ENCODE results near the gene SLC29A1. TPM values are rescaled to one million over a fixed set of nuclear protein-coding genes. Genes with fewer than 3 reads are reported as not detected.
A peak's percentile ranks its signal among the peaks of the same experiment; 100 is the strongest.

The SLC29A1 gene
- total RNA-seq, 2 experiments from 2014 or later: 38.5 to 46.9 TPM

DNA sequence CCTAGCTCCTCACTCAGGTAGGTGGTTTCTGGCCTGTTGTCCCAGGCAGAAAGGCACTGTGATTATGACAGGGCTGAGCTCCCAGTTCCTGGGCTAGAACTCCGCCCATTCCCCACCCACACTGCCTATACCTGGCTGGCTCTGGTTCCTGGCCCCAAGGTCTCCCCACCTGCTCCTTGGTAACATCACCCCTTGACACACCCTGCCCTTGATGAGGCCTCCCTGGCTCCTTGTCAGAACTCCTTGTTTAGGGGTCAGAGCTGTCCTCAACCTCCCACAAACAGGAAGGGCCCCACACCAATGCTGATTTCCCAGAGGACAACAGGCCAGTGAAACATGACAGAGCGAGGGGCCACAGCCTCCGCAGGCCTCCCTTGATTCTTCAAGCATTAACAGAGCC lies 22.2 kb upstream of the SLC29A1 start:
- no peak overlapping the region for H3K27ac Mint-ChIP-seq
- no peaks in the 10 kb centered on the region for H3K4me1 Mint-ChIP-seq
- ChIA-PET CTCF (interaction anchor here (1.7 kb wide), 1 partner anchor 10 kb away, joined by 3 read pairs; no protein-coding TSS in a partner anchor), POLR2A (no interaction called here)
- no peak overlapping the region for H3K4me3 Mint-ChIP-seq
- H3K27me3 Mint-ChIP-seq: peaks cover 8% of the 10 kb centered on the region
- no peak for DNase-seq
- no peaks in the 10 kb centered on the region for H3K36me3 Mint-ChIP-seq (ENCODE audit: low read depth)
- no peaks in the 10 kb centered on the region for H3K9me3 Mint-ChIP-seq

DNA sequence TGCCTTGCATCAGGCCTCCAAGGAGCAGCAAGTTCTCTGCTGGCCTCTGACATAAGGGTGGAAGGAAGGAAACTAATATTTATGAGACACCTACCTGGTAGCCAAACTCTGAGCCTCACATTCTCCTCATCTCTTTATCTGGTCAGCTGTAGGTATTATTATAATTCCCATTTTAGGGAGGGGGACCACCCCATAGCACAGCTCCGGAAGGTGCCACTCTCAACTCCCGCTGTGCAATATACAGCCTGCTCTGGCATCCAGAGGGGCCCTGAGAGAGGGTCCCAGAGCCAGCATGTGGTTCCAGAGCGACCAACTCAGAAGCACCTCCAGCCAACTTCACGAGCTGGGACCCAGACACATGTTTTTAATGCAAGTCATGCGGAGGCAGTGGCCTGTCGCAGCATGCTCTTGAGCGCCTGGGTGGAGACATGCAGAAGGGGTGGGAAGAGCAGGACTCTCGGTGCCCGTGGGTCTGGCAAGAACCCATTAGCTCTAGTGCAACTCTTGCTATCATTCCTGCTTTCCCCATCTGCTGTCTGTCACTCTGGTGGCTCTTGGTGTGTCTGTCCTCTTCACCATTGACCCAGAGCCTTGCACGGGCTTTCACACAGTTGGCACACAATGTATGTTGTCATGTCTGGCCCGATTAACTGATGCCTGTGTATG lies 21.6 kb upstream of the SLC29A1 start:
- Mint-ChIP-seq H3K9me3 (no peaks in the 10 kb centered on the region), H3K27me3 (peaks cover 8% of the 10 kb centered on the region), H3K27ac (no peak overlapping the region), H3K36me3 (ENCODE audit: low read depth) (no peaks in the 10 kb centered on the region), H3K4me3 (no peak overlapping the region), H3K4me1 (no peaks in the 10 kb centered on the region)
- DNase-seq: no peak
- ChIA-PET CTCF (interaction anchor here (1.7 kb wide), 1 partner anchor 9 kb away, joined by 3 read pairs; no protein-coding TSS in a partner anchor), POLR2A (no interaction called here)

GRCh38 chr6:44202332-44202971 lies 20.9 kb upstream of the SLC29A1 start:
- Mint-ChIP-seq H3K4me3 (no peak overlapping the region), H3K9me3 (no peaks in the 10 kb centered on the region), H3K27me3 (peaks cover 8% of the 10 kb centered on the region), H3K27ac (no peak overlapping the region), H3K4me1 (no peaks in the 10 kb centered on the region), H3K36me3 (ENCODE audit: low read depth) (no peaks in the 10 kb centered on the region)
- ChIA-PET CTCF (interaction anchor here (0.7 to 1.7 kb wide), 2 partner anchors 8 to 9 kb away, joined by 3 read pairs; no protein-coding TSS in a partner anchor), POLR2A (no interaction called here)
- no peak for DNase-seq

GRCh38 chr6:44202972-44203750 lies 20.2 kb upstream of the SLC29A1 start:
- Mint-ChIP-seq H3K4me1 (no peaks in the 10 kb centered on the region), H3K27ac (peak overlapping the region; percentile 46), H3K9me3 (no peaks in the 10 kb centered on the region), H3K4me3 (no peak overlapping the region), H3K36me3 (ENCODE audit: low read depth) (no peaks in the 10 kb centered on the region), H3K27me3 (peaks cover 8% of the 10 kb centered on the region)
- DNase-seq: no peak
- ChIA-PET CTCF (interaction anchor here (0.7 to 1.6 kb wide), 3 partner anchors 9 to 107 kb away, joined by 3 to 6 read pairs (median 3); no protein-coding TSS in a partner anchor), POLR2A (no interaction called here)

- POLR2A ChIA-PET: no interaction called here
- CTCF ChIA-PET: interaction anchor here (0.9 to 1.6 kb wide), 3 partner anchors 9 to 107 kb away, joined by 3 to 6 read pairs (median 3); no protein-coding TSS in a partner anchor
- Mint-ChIP-seq H3K9me3 (no peaks in the 10 kb centered on the region), H3K4me3 (no peak overlapping the region), H3K36me3 (ENCODE audit: low read depth) (no peaks in the 10 kb centered on the region), H3K27me3 (peaks cover 14% of the 10 kb centered on the region), H3K27ac (no peak overlapping the region), H3K4me1 (no peaks in the 10 kb centered on the region)
- DNase-seq: no peak
Measured at GRCh38 chr6:44203955-44204354, 19.4 kb upstream of the SLC29A1 start.

GRCh38 chr6:44207966-44208365 lies 15.4 kb upstream of the SLC29A1 start:
- Mint-ChIP-seq H3K36me3 (ENCODE audit: low read depth) (no peaks in the 10 kb centered on the region), H3K4me3 (no peak overlapping the region), H3K4me1 (no peaks in the 10 kb centered on the region), H3K27ac (no peak overlapping the region), H3K27me3 (peaks cover 17% of the 10 kb centered on the region), H3K9me3 (no peaks in the 10 kb centered on the region)
- CTCF ChIA-PET: interaction anchor here (1.9 kb wide), 1 partner anchor 20 kb away, joined by 5 read pairs; no protein-coding TSS in a partner anchor
- POLR2A ChIA-PET: no interaction called here
- DNase-seq: no peak

DNA sequence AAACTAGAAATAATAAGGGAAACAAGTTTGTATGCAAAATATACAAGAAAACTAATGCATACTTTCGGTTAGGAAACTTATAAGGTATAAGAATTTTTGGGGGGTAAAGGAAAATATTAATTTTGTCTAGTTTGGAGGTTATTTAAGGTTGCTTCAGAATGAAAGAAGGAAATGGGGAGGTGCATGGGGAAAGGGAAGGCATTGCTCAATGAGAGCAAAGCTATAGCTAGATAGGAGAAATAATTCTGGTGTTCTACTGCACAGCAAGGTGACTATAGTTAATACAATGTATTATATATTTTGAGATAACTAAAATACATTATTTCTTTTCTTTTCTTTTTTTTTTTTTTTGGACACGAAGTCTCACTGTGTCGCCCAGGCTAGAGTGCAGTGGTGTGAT lies 12.1 kb upstream of the SLC29A1 start:
- H3K27ac Mint-ChIP-seq: no peak overlapping the region
- POLR2A ChIA-PET: no interaction called here
- peaks cover 13% of the 10 kb centered on the region for H3K27me3 Mint-ChIP-seq
- no peaks in the 10 kb centered on the region for H3K9me3 Mint-ChIP-seq
- no peaks in the 10 kb centered on the region for H3K36me3 Mint-ChIP-seq (ENCODE audit: low read depth)
- H3K4me3 Mint-ChIP-seq: no peak overlapping the region
- no peak for DNase-seq
- CTCF ChIA-PET: interaction anchor here (0.5 to 1.6 kb wide), 5 partner anchors 10 to 37 kb away, joined by 3 to 7 read pairs (median 4); no protein-coding TSS in a partner anchor
- H3K4me1 Mint-ChIP-seq: no peaks in the 10 kb centered on the region

- Mint-ChIP-seq H3K27ac (no peak overlapping the region), H3K27me3 (peaks cover 18% of the 10 kb centered on the region), H3K4me1 (peaks cover 6% of the 10 kb centered on the region), H3K4me3 (no peak overlapping the region), H3K9me3 (no peaks in the 10 kb centered on the region), H3K36me3 (ENCODE audit: low read depth) (no peaks in the 10 kb centered on the region)
- ChIA-PET POLR2A (no interaction called here), CTCF (no interaction called here)
- DNase-seq: no peak
Measured at GRCh38 chr6:44214307-44214706, 9.1 kb upstream of the SLC29A1 start.

DNA sequence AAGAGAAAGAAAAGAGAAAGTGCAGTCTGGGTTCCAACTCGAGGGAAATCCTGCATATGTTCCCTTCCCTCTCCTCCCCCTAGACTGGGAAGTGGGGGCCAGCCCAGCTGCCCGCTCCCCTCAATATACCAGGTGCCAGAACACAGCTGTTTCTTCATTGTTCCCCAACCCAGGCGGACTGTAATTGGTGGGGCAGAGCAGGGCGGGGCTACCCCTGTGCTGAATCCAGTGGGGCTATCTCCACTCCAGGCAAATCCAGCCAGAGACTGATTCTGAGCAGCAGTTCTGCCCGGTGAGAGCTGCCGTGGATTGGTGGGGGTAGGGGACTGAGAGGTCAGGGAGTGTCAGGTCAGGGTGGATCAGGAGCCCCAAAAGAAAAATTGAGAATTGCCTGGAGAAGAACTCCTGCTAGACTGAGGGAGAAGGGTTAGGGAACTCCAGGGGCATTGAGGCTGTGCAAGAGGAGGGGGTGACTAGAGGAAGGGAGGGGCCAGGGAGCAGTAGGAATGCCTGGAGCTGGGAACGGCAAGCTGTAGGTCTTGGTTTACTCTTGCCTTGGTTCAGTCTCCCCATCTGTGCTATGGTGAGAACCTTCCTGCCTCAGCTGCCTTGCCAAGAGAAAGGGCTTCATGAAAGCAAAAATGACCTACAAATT lies 6.6 kb upstream of the SLC29A1 start, which contains the start of gene MYMX:
Gene MYMX (plus strand): TSS at position 250 of the 655 bp plus-strand sequence. CDS start 546 bp downstream, outside the sequence.
- H3K4me3 Mint-ChIP-seq: no peak within 1 kb of the TSS
- ChIA-PET CTCF (no interaction called here), POLR2A (no interaction called here)
- H3K27me3 Mint-ChIP-seq: peaks cover 15% of the 10 kb centered on the region
- H3K27ac Mint-ChIP-seq: no peak within 1 kb of the TSS
- H3K4me1 Mint-ChIP-seq: peaks cover 19% of the 10 kb centered on the region
- no peak for DNase-seq
- H3K36me3 Mint-ChIP-seq (ENCODE audit: low read depth): no peaks in the 10 kb centered on the region
- no peaks in the 10 kb centered on the region for H3K9me3 Mint-ChIP-seq

DNA sequence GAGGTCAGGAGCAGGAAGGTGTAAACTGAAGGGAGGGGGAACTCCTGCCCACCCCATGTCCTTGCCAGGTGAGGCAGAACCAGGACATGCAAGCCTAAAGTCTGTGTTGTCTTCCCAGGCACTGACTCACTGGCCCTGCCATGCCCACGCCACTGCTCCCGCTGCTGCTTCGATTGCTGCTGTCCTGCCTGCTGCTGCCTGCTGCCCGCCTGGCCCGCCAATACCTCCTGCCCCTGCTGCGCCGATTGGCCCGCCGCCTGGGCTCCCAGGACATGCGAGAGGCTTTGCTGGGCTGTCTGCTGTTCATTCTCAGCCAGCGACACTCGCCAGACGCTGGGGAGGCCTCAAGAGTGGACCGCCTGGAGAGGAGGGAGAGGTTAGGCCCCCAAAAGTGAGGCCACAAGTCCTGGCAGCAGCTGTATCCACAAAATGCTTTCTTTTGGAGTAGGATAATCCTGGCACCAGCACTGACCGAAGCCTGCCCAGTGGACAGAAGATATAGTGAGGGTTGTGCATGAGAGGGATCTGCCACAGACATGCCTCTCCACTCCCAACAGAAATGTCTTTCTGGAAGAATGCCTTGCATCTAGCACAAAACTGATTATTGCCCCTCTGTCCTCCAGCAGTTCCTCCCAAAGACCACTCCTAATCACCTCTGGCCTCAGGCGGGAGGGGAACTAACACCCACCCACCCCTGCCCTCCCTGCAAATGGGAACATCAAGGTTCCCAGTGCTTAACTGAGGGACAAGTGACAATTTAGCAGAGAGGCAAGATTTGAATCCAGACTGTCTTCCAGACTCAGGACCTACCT lies 5.9 kb upstream of the SLC29A1 start:
- H3K36me3 Mint-ChIP-seq (ENCODE audit: low read depth): no peaks in the 10 kb centered on the region
- H3K9me3 Mint-ChIP-seq: no peaks in the 10 kb centered on the region
- H3K27me3 Mint-ChIP-seq: peaks cover 15% of the 10 kb centered on the region
- DNase-seq: no peak
- peaks cover 23% of the 10 kb centered on the region for H3K4me1 Mint-ChIP-seq
- no peak overlapping the region for H3K4me3 Mint-ChIP-seq
- ChIA-PET CTCF (interaction anchor here (1.1 kb wide), 1 partner anchor 20 kb away, joined by 4 read pairs; no protein-coding TSS in a partner anchor), POLR2A (no interaction called here)
- no peak overlapping the region for H3K27ac Mint-ChIP-seq

DNA sequence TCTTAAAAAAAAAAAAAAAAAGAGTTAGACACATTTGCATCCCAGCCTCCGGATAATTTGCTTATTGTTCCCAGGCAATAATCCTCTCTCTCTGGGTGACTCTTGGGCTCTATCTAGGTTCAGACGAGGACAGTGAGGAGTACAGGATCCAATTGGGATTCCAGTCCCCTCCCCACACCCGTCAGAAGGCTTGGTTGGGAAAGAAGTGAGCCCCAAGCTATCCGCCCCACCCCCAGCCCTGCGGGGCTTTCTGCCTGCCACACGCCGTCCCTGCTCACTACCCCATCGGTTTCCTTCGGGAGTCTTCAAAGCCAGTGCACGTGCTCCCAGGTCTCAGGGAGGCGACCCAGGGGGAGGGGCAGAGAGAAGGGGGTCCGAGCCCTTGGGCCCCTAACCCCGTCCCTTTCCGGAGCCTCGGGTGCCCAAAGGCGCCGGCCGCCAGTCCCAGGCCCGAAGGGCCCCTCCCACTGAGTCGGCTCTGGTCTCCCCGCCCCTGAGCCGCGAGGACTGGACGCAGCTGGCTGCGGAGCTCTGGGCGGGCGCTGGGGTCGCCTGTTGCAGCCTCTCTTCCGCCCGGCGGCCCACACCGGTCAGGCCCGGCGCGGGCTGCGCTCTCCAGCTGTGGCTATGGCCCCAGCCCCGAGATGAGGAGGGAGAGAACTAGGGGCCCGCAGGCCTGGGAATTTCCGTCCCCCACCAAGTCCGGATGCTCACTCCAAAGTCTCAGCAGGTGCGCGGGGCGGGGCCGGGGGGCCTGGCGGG lies 4.2 kb upstream of the SLC29A1 start:
- H3K4me3 Mint-ChIP-seq: no peak overlapping the region
- no peak for DNase-seq
- ChIA-PET CTCF (interaction anchor here (0.7 to 1.1 kb wide), 3 partner anchors 15 to 46 kb away, joined by 3 to 4 read pairs (median 3); no protein-coding TSS in a partner anchor), POLR2A (no interaction called here)
- H3K4me1 Mint-ChIP-seq: peaks cover 33% of the 10 kb centered on the region
- H3K27me3 Mint-ChIP-seq: peaks cover 11% of the 10 kb centered on the region
- H3K36me3 Mint-ChIP-seq (ENCODE audit: low read depth): no peaks in the 10 kb centered on the region
- no peaks in the 10 kb centered on the region for H3K9me3 Mint-ChIP-seq
- H3K27ac Mint-ChIP-seq: no peak overlapping the region

Data from activated CD4-positive, alpha-beta T cell treated with anti-CD3 and anti-CD28 coated beads, Interleukin-2, amount 10 ng/mL, durations not matched to agents 7 days and 5 days (primary cell).